Measurements from ENCODE around the gene MAPK7. TPM values are rescaled to one million over a fixed set of nuclear protein-coding genes. Genes with fewer than 3 reads are reported as not detected.

Gene MAPK7
- total and polyA plus RNA-seq, 9 of the 15 experiments (the other 6 are each of a cell fraction or from before 2014, with no cell fraction given), result 0.46 to 7.5 (median 2.5) TPM

DNA sequence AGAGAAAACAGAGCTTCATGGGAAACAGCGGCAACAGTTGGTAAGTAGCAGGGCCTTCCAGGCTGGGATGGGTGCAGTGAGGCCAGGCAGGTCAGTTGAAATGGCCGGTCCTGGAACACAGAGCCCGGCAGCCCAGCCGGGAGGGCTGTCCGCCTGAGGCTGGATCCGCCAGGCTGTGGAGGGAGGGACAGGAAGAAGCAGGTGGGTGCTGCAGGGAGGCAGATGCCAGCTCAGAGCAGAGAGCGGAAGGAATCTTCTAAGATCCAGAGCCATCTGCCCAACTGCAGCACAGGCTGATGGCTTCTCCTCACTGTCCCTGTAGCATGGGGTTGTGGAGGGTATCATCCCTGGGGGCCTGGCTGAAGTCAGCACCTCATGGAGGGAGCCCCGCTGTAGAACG lies 33.3 kb downstream of the MAPK7 start:
- CTCF ChIA-PET (ENCODE audit: low intra/inter-chr PET ratio), result no interaction called here
- Histone ChIP-seq H3K9me1 (ENCODE audit: control insufficient read depth, insufficient read depth, low read length) (no peaks in the 10 kb centered on the region), H3K9ac (ENCODE audit: insufficient read depth in 1 of 2, low read depth in 2 of 2, low read length in 2 of 2) (no peak overlapping the region; a peak in 1 of 4 replicates), H3K27ac (ENCODE audit: extremely low read depth, low read depth, low read length) (no peak overlapping the region), H2AFZ (ENCODE audit: low read depth, low read length) (no peak overlapping the region), H3K9me3 (replicated peaks; ENCODE audit: control insufficient read depth, insufficient read depth, low read depth, low read length) (no peaks in the 10 kb centered on the region), H3K4me2 (ENCODE audit: insufficient read depth, low read length) (no peak overlapping the region), H3K79me2 (ENCODE audit: control insufficient read depth, insufficient read depth, low read length) (no peaks in the 10 kb centered on the region), H3K4me3 (no peak overlapping the region), H3K4me1 (replicated peaks in 1 of 2; ENCODE audit: control insufficient read depth in 2 of 2, insufficient read depth in 2 of 2, low read length in 2 of 2) (no peaks in the 10 kb centered on the region), H3K36me3 (ENCODE audit: control insufficient read depth, insufficient read depth, low read length) (no peaks in the 10 kb centered on the region), H4K20me1 (replicated peaks; ENCODE audit: control insufficient read depth, insufficient read depth, low read length) (no peaks in the 10 kb centered on the region), H3K27me3 (ENCODE audit: control insufficient read depth in 2 of 2, insufficient read depth in 2 of 2, low read length in 2 of 2) (peaks cover 4 to 64% of the 10 kb centered on the region in 2 experiments)
- POLR2A ChIA-PET, result interaction anchor here (1.0 kb wide), 1 partner anchor 51 kb away, joined by 3 read pairs; no protein-coding TSS in a partner anchor
- TF ChIP-seq U2AF2 (optimal IDR thresholded peaks at IDR 0.05; ENCODE audit: low read depth, low read length), result no peak
- TF ChIP-seq, protein P1, sequence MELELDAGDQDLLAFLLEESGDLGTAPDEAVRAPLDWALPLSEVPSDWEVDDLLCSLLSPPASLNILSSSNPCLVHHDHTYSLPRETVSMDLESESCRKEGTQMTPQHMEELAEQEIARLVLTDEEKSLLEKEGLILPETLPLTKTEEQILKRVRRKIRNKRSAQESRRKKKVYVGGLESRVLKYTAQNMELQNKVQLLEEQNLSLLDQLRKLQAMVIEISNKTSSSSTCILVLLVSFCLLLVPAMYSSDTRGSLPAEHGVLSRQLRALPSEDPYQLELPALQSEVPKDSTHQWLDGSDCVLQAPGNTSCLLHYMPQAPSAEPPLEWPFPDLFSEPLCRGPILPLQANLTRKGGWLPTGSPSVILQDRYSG (tag; conservative IDR thresholded peaks at IDR 0.05; ENCODE audit: low read depth), result no peak
- no peak for TF ChIP-seq NELFE (IDR thresholded peaks at IDR 0.05; ENCODE audit: insufficient read depth, insufficient read length)
- TF ChIP-seq ZNF217 (CRISPR knock-in tag; IDR thresholded peaks at IDR 0.05), result no peak
- TF ChIP-seq PHB (CRISPR knock-in tag; IDR thresholded peaks at IDR 0.05), result no peak
- TF ChIP-seq ZC3H4 (CRISPR knock-in tag; IDR thresholded peaks at IDR 0.05; ENCODE audit: borderline replicate concordance), result no peak
- TF ChIP-seq, protein P2, sequence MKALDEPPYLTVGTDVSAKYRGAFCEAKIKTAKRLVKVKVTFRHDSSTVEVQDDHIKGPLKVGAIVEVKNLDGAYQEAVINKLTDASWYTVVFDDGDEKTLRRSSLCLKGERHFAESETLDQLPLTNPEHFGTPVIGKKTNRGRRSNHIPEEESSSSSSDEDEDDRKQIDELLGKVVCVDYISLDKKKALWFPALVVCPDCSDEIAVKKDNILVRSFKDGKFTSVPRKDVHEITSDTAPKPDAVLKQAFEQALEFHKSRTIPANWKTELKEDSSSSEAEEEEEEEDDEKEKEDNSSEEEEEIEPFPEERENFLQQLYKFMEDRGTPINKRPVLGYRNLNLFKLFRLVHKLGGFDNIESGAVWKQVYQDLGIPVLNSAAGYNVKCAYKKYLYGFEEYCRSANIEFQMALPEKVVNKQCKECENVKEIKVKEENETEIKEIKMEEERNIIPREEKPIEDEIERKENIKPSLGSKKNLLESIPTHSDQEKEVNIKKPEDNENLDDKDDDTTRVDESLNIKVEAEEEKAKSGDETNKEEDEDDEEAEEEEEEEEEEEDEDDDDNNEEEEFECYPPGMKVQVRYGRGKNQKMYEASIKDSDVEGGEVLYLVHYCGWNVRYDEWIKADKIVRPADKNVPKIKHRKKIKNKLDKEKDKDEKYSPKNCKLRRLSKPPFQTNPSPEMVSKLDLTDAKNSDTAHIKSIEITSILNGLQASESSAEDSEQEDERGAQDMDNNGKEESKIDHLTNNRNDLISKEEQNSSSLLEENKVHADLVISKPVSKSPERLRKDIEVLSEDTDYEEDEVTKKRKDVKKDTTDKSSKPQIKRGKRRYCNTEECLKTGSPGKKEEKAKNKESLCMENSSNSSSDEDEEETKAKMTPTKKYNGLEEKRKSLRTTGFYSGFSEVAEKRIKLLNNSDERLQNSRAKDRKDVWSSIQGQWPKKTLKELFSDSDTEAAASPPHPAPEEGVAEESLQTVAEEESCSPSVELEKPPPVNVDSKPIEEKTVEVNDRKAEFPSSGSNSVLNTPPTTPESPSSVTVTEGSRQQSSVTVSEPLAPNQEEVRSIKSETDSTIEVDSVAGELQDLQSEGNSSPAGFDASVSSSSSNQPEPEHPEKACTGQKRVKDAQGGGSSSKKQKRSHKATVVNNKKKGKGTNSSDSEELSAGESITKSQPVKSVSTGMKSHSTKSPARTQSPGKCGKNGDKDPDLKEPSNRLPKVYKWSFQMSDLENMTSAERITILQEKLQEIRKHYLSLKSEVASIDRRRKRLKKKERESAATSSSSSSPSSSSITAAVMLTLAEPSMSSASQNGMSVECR (CRISPR knock-in tag; IDR thresholded peaks at IDR 0.05), result no peak
- no peak for TF ChIP-seq ESRRA (IDR thresholded peaks at IDR 0.05; ENCODE audit: borderline replicate concordance, low read depth)
- TF ChIP-seq ZNF316 (IDR thresholded peaks at IDR 0.05), result no peak
- TF ChIP-seq HIVEP1 (CRISPR knock-in tag; IDR thresholded peaks at IDR 0.05), result no peak
- TF ChIP-seq CC2D1A (IDR thresholded peaks at IDR 0.05), result no peak
- TF ChIP-seq RFX7 (CRISPR knock-in tag; IDR thresholded peaks at IDR 0.05), result no peak
- no peak for TF ChIP-seq EGR1 (conservative IDR thresholded peaks at IDR 0.05)
- TF ChIP-seq, protein P3, sequence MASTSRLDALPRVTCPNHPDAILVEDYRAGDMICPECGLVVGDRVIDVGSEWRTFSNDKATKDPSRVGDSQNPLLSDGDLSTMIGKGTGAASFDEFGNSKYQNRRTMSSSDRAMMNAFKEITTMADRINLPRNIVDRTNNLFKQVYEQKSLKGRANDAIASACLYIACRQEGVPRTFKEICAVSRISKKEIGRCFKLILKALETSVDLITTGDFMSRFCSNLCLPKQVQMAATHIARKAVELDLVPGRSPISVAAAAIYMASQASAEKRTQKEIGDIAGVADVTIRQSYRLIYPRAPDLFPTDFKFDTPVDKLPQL (IDR thresholded peaks at IDR 0.05; ENCODE audit: extremely low read depth, insufficient read length), result no peak
- TF ChIP-seq ZNF384 (IDR thresholded peaks at IDR 0.05; ENCODE audit: low read depth, low read length), result no peak
- no peak for TF ChIP-seq SMARCC2 (IDR thresholded peaks at IDR 0.05; ENCODE audit: low read depth)
- TF ChIP-seq ZNF282 (CRISPR knock-in tag; IDR thresholded peaks at IDR 0.05), result no peak
- no peak for TF ChIP-seq ZNF212 (CRISPR knock-in tag; IDR thresholded peaks at IDR 0.05)
- no peak for TF ChIP-seq BCOR (IDR thresholded peaks at IDR 0.05)
- TF ChIP-seq, protein P4, sequence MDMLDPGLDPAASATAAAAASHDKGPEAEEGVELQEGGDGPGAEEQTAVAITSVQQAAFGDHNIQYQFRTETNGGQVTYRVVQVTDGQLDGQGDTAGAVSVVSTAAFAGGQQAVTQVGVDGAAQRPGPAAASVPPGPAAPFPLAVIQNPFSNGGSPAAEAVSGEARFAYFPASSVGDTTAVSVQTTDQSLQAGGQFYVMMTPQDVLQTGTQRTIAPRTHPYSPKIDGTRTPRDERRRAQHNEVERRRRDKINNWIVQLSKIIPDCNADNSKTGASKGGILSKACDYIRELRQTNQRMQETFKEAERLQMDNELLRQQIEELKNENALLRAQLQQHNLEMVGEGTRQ (CRISPR knock-in tag; IDR thresholded peaks at IDR 0.05), result no peak
- in situ Hi-C loops (cut with MboI), result no loop called here
- FAIRE-seq (no peak), ATAC-seq (no peak), DNase-seq (ENCODE audit: extremely low read depth in 1 of 4, low spot score in 3 of 4) (no peak)
- no TSS peak for BruUV-seq (replicated peaks)
- intact Hi-C loops (cut with micrococcal nuclease), result no loop called here
- WGBS (ENCODE audit: insufficient coverage, low coverage, missing lambda C conversion rate), result 0% methylated on average over 3 of the region's 9 CpGs

Measured in K562 (cell line).